HepG2 (cell line): ENCODE data around the gene KCNA3. TPM values are rescaled to one million over a fixed set of nuclear protein-coding genes. Genes with fewer than 3 reads are reported as not detected.

Experiments
- ATAC-seq: fragments of 200-7000 bp; cut with Tn5 transposase; 3 replicates; pipeline ENCODE4 v1.9.1; 2020; ENCODE audit warnings: mild to moderate bottlenecking, moderate library complexity
- BruUV-seq: library from RNA; stranded (reverse); fragments of 400-500 nt; replicated peaks from 2 replicates; lab custom pipeline; 2021; lab: Mats Ljungman, UMichigan
- CTCF ChIA-PET: fragments of 300-600 bp; formaldehyde crosslinking; extraction: SDS; loops from one replicate; lab custom pipeline; 2021; ENCODE audit warnings: low total read pairs, inconsistent platforms, low intra/inter-chr PET ratio; lab: Yijun Ruan, JAX
- POLR2A ChIA-PET: fragments of 350-600 bp; sonication (Branson Sonifier 250); formaldehyde crosslinking; loops from one replicate; lab custom pipeline; 2020; ENCODE audit warnings: antibody characterized with exemption, inconsistent platforms; lab: Yijun Ruan, JAX
- DNase-seq: peaks from one replicate; pipeline ENCODE4 v3.0.0-alpha.2; 2015; ENCODE audit warnings: low spot score
- FAIRE-seq: peaks from 3 replicates; lab custom pipeline; 2011; peaks lifted over from hg19 to GRCh38; lab: Jason Lieb, UNC
- H2AFZ ChIP-seq: one replicate; pipeline ENCODE4 v1.6.1; 2011; ENCODE audit warnings: low read length, inconsistent platforms
- H3K27ac ChIP-seq: fragments of 300-600 bp; 3 replicates; pipeline ENCODE4 v1.8.0; 2011; ENCODE audit warnings: mixed run types, mild to moderate bottlenecking, mixed read lengths, low read length, inconsistent platforms; ENCODE audit not compliant: insufficient read depth; ENCODE audit errors: extremely low read length
- H3K27me3 ChIP-seq, 2 experiments: fragments of 200-600 bp in 1 of 2; 2 replicates in 1 of 2; 3 replicates in 1 of 2; pipeline versions ENCODE4 v1.6.0 to v1.8.0; 2011; ENCODE audit warnings: low read length in 2 of 2, mild to moderate bottlenecking in 2 of 2, moderate library complexity in 2 of 2, inconsistent platforms in 1 of 2; ENCODE audit not compliant: insufficient read depth in 2 of 2, control insufficient read depth in 1 of 2
- H3K36me3 ChIP-seq, 2 experiments: fragments of 200-600 bp in 1 of 2; replicated peaks in 1 of 2; 2 replicates in 1 of 2; 3 replicates in 1 of 2; pipeline versions ENCODE4 v1.5.1 to v1.8.0; 2011; ENCODE audit warnings: low read length in 2 of 2, inconsistent platforms in 1 of 2; ENCODE audit not compliant: insufficient read depth in 2 of 2, control insufficient read depth in 1 of 2
- H3K4me1 ChIP-seq: 2 replicates; pipeline ENCODE4 v1.5.1; 2012; ENCODE audit warnings: low read length, inconsistent platforms; ENCODE audit not compliant: insufficient read depth
- H3K4me2 ChIP-seq: 2 replicates; pipeline ENCODE4 v1.6.0; 2011; ENCODE audit warnings: low read depth, low read length, inconsistent platforms
- H3K4me3 ChIP-seq, 3 experiments: fragments of 200-600 bp in 1 of 3; sonication (generic), shearing (Covaris generic) in 1 of 3; replicated peaks in 1 of 3; 2 replicates each; pipeline ENCODE4 v1.5.1; 2011 to 2016; ENCODE audit warnings: low read length in 3 of 3, inconsistent platforms in 2 of 3, low read depth in 2 of 3, mild to moderate bottlenecking in 2 of 3, control low read depth in 1 of 3, mixed read lengths in 1 of 3; ENCODE audit not compliant: insufficient read depth in 1 of 3
- H3K79me2 ChIP-seq: one replicate; pipeline ENCODE4 v1.6.1; 2011; ENCODE audit warnings: low read length, inconsistent platforms; ENCODE audit not compliant: insufficient read depth
- H3K9ac ChIP-seq: 2 replicates; pipeline ENCODE4 v1.6.0; 2011; ENCODE audit warnings: mild to moderate bottlenecking, low read depth, low read length, inconsistent platforms; ENCODE audit not compliant: insufficient read depth
- H3K9me3 ChIP-seq: 2 replicates; pipeline ENCODE4 v1.5.1; 2012; ENCODE audit warnings: mild to moderate bottlenecking, low read length
- H4K20me1 ChIP-seq: 2 replicates; pipeline ENCODE4 v1.6.0; 2011; ENCODE audit warnings: inconsistent platforms, mild to moderate bottlenecking, low read length, moderate library complexity; ENCODE audit not compliant: insufficient read depth
- IRF2 ChIP-seq: IDR thresholded peaks from 2 replicates; pipeline ENCODE4 v1.6.1; 2018; ENCODE audit warnings: missing genetic modification reagents, missing compliant biosample characterization
- NFE2L2 ChIP-seq: fragments of 150-350 bp; IDR thresholded peaks from 2 replicates; pipeline ENCODE4 v1.6.1; 2014; ENCODE audit warnings: low read length
- RBM39 ChIP-seq: fragments of 200-400 bp; formaldehyde crosslinking; IDR thresholded peaks from one replicate; pipeline ENCODE4 v1.6.1; 2018; ENCODE audit warnings: antibody characterized with exemption, mild to moderate bottlenecking, low read depth, low read length; ENCODE audit not compliant: poor library complexity, severe bottlenecking
- SP1 ChIP-seq, 2 experiments: fragments of 450-650 bp in 1 of 2; sonication (generic) in 1 of 2; formaldehyde crosslinking in 1 of 2; IDR thresholded peaks; 2 replicates each; pipeline versions ENCODE4 v1.4.0 to v1.6.1; 2016 to 2020; ENCODE audit warnings: missing genetic modification reagents in 1 of 2
- ZNF160 ChIP-seq: sonication (generic); formaldehyde crosslinking; IDR thresholded peaks from 2 replicates; pipeline ENCODE4 v1.8.0; 2022; ENCODE audit warnings: mild to moderate bottlenecking, inconsistent platforms, missing genetic modification reagents
- ZNF335 ChIP-seq: sonication (generic); formaldehyde crosslinking; IDR thresholded peaks from 2 replicates; pipeline ENCODE4 v1.4.0; 2020; ENCODE audit warnings: missing genetic modification reagents
- ZNF570 ChIP-seq: sonication (generic); formaldehyde crosslinking; IDR thresholded peaks from 2 replicates; pipeline ENCODE4 v1.4.0; 2020; ENCODE audit warnings: mild to moderate bottlenecking, missing genetic modification reagents, borderline replicate concordance
- whole genome bisulfite sequencing: methylation state at CpG from one replicate; pipeline ENCODE4 v1.1.6; 2017; ENCODE audit warnings: low lambda C conversion rate; 5-methylcytosine and 5-hydroxymethylcytosine counted together
- in situ Hi-C: cut with HindIII; loops from 2 replicates; pipeline ENCODE4 v1.10.0; 2017; ENCODE audit warnings: low pct_unique_long_range_greater_than_20kb; ENCODE audit not compliant: extremely low pct_ligation_motif_present
- intact Hi-C: fragments of 100-400 bp; cut with micrococcal nuclease; formaldehyde crosslinking; loops from one replicate; pipeline ENCODE4 v1.10.0; 2022; ENCODE audit not compliant: unreplicated experiment
- polyA plus RNA-seq, 8 experiments: library from polyadenylated mRNA; depleted of rRNA in 3 of 8; stranded (reverse) in 7 of 8; unstranded in 1 of 8; fragments of >200 nt; fragmentation: Illumina TruSeq in 4 of 8; extraction: Trizol in 4 of 8; gene quantifications; 2 replicates each; pipeline versions ENCODE4 v1.2.1 to v1.2.3, GENCODE V29; 2011 to 2016; ENCODE audit warnings: low read depth in 4 of 8, missing spikeins in 1 of 8, mixed read lengths in 1 of 8; ENCODE audit not compliant: insufficient read depth in 1 of 8
- total RNA-seq, 5 experiments: library from RNA; depleted of rRNA; stranded (reverse); fragments of >200 nt; fragmentation: Illumina TruSeq; extraction: Trizol; gene quantifications; 2 replicates each; pipeline ENCODE4 v1.2.3, GENCODE V29; 2016; ENCODE audit warnings: low read depth in 1 of 5
- TF ChIP-seq, protein P1 (sequence below): sonication (generic); formaldehyde crosslinking; IDR thresholded peaks from 2 replicates; pipeline ENCODE4 v1.9.0; 2022; ENCODE audit warnings: missing genetic modification reagents, mild to moderate bottlenecking, borderline replicate concordance
- TF ChIP-seq, protein P2 (sequence below): sonication (generic); formaldehyde crosslinking; IDR thresholded peaks from 2 replicates; pipeline ENCODE4 v1.8.1; 2023; ENCODE audit warnings: mild to moderate bottlenecking, missing genetic modification reagents
- TF ChIP-seq, protein P3 (sequence below): IDR thresholded peaks from 2 replicates; pipeline ENCODE4 v1.6.1; 2018; ENCODE audit warnings: missing genetic modification reagents, mild to moderate bottlenecking, missing compliant biosample characterization
- TF ChIP-seq, protein P4 (sequence below): sonication (generic); formaldehyde crosslinking; IDR thresholded peaks from 2 replicates; pipeline ENCODE4 v1.5.0; 2020; ENCODE audit warnings: mild to moderate bottlenecking, missing genetic modification reagents
- TF ChIP-seq, protein P5 (sequence below): sonication (generic); formaldehyde crosslinking; IDR thresholded peaks from 2 replicates; pipeline ENCODE4 v1.4.0; 2020; ENCODE audit warnings: missing genetic modification reagents, mild to moderate bottlenecking, borderline replicate concordance

The KCNA3 gene
- total and polyA plus RNA-seq, 2 of the 13 experiments (the other 11 are each of a cell fraction or from before 2014, with no cell fraction given) = not detected

DNA sequence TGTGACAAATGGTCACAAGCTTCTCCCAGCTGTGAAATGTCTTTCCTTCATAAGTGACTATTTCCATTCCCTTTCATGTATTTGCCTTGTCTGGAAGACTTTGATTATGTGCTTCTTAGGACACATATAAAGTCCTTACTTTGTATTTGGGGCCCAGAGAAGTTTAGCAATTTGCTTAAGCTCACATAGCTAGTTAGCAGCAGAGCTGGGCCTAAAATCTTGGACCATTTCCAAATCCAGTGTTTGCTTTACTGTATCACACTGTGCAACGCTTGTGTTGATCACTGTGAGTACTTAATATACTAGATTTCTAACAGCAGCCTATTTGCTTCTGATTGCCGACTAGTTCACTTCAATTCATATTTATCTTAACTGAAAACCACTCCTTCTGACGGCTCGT lies 2.2 kb upstream of the KCNA3 start:
- no peak overlapping the region for H3K4me3 ChIP-seq
- no peaks in the 10 kb centered on the region for H4K20me1 ChIP-seq
- no peaks in the 10 kb centered on the region for H3K36me3 ChIP-seq
- no peaks in the 10 kb centered on the region for H3K4me1 ChIP-seq
- H3K27ac ChIP-seq = no peak overlapping the region
- BruUV-seq = no TSS peak
- no peaks in the 10 kb centered on the region for H3K79me2 ChIP-seq
- ChIA-PET CTCF (no interaction called here), POLR2A (no interaction called here)
- DNase-seq (no peak), ATAC-seq (no peak), FAIRE-seq (no peak)
- intact Hi-C loops = no loop called here
- H3K9ac ChIP-seq = no peak overlapping the region
- no peak overlapping the region for H2AFZ ChIP-seq
- in situ Hi-C loops = no loop called here
- no peaks in the 10 kb centered on the region for H3K9me3 ChIP-seq
- peaks cover 0 to 11% of the 10 kb centered on the region in 2 experiments; a peak in 3 of 5 replicates for H3K27me3 ChIP-seq
- H3K4me2 ChIP-seq = no peak overlapping the region
- 0% methylated on average over 4 of the region's 4 CpGs for WGBS
- TF ChIP-seq IRF2 (CRISPR knock-in tag) (no peak), ZNF160 (CRISPR knock-in tag) (no peak), NFE2L2 (no peak), SP1 (IDR thresholded peaks at IDR 0.05) (no peak), SP1 (CRISPR knock-in tag; IDR thresholded peaks at IDR 0.05) (no peak), ZNF570 (CRISPR knock-in tag) (no peak), ZNF335 (CRISPR knock-in tag) (no peak), RBM39 (no peak)
- TF ChIP-seq, protein P1, sequence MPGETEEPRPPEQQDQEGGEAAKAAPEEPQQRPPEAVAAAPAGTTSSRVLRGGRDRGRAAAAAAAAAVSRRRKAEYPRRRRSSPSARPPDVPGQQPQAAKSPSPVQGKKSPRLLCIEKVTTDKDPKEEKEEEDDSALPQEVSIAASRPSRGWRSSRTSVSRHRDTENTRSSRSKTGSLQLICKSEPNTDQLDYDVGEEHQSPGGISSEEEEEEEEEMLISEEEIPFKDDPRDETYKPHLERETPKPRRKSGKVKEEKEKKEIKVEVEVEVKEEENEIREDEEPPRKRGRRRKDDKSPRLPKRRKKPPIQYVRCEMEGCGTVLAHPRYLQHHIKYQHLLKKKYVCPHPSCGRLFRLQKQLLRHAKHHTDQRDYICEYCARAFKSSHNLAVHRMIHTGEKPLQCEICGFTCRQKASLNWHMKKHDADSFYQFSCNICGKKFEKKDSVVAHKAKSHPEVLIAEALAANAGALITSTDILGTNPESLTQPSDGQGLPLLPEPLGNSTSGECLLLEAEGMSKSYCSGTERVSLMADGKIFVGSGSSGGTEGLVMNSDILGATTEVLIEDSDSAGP (CRISPR knock-in tag) = no peak
- TF ChIP-seq, protein P2, sequence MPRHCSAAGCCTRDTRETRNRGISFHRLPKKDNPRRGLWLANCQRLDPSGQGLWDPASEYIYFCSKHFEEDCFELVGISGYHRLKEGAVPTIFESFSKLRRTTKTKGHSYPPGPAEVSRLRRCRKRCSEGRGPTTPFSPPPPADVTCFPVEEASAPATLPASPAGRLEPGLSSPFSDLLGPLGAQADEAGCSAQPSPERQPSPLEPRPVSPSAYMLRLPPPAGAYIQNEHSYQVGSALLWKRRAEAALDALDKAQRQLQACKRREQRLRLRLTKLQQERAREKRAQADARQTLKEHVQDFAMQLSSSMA (CRISPR knock-in tag) = no peak
- TF ChIP-seq, protein P3, sequence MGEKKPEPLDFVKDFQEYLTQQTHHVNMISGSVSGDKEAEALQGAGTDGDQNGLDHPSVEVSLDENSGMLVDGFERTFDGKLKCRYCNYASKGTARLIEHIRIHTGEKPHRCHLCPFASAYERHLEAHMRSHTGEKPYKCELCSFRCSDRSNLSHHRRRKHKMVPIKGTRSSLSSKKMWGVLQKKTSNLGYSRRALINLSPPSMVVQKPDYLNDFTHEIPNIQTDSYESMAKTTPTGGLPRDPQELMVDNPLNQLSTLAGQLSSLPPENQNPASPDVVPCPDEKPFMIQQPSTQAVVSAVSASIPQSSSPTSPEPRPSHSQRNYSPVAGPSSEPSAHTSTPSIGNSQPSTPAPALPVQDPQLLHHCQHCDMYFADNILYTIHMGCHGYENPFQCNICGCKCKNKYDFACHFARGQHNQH = no peak
- TF ChIP-seq, protein P4, sequence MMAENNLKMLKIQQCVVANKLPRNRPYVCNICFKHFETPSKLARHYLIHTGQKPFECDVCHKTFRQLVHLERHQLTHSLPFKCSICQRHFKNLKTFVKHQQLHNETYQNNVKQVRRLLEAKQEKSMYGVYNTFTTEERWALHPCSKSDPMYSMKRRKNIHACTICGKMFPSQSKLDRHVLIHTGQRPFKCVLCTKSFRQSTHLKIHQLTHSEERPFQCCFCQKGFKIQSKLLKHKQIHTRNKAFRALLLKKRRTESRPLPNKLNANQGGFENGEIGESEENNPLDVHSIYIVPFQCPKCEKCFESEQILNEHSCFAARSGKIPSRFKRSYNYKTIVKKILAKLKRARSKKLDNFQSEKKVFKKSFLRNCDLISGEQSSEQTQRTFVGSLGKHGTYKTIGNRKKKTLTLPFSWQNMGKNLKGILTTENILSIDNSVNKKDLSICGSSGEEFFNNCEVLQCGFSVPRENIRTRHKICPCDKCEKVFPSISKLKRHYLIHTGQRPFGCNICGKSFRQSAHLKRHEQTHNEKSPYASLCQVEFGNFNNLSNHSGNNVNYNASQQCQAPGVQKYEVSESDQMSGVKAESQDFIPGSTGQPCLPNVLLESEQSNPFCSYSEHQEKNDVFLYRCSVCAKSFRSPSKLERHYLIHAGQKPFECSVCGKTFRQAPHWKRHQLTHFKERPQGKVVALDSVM (CRISPR knock-in tag) = no peak
- TF ChIP-seq, protein P5, sequence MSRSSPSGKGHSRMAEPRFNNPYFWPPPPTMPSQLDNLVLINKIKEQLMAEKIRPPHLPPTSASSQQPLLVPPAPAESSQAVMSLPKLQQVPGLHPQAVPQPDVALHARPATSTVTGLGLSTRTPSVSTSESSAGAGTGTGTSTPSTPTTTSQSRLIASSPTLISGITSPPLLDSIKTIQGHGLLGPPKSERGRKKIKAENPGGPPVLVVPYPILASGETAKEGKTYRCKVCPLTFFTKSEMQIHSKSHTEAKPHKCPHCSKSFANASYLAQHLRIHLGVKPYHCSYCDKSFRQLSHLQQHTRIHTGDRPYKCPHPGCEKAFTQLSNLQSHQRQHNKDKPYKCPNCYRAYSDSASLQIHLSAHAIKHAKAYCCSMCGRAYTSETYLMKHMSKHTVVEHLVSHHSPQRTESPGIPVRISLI (CRISPR knock-in tag) = no peak
